ENCODE data around the gene TSEN15. TPM values are rescaled to one million over a fixed set of nuclear protein-coding genes. Genes with fewer than 3 reads are reported as not detected.
A peak's percentile ranks its signal among the peaks of the same experiment; 100 is the strongest.
"Not testable (repeated sequence)": the region's sequence is repeated elsewhere in the genome, so short reads cannot be mapped to it uniquely, and the experiment has no call there.

TSEN15 gene
- total RNA-seq, 1 experiment from 2014 or later, result 79.7 TPM

DNA sequence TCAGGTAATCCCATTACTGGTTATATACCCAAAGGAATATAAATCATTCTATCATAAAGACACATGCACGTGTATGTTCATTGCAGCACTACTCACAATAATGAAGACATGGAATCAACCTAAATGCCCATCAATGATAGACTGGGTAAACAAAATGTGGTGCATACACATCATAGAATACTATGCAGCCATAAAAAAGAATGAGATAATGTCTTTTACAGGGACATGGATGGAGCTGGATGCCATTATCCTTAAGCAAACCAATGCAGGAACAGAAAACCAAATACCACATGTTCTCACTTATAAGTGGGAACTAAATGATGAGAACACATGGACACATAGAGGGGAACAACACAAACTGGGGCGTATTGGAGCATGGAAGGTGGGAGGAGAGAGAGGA is 8.2 kb upstream of the TSEN15 start:
- H4K20me1 ChIP-seq (ENCODE audit: insufficient read depth, low read depth, low read length); H2AFZ ChIP-seq (ENCODE audit: low read length); H3K27me3 ChIP-seq (ENCODE audit: low read length); H3K4me3 ChIP-seq (ENCODE audit: low read length); H3K4me1 ChIP-seq (ENCODE audit: low read length); H3K79me2 ChIP-seq (ENCODE audit: low read length); H3K4me2 ChIP-seq (ENCODE audit: low read depth, low read length, poor library complexity, severe bottlenecking); H3K9me2 ChIP-seq (replicated peaks; ENCODE audit: insufficient read depth, low read length); DNase-seq; H3K27ac ChIP-seq (ENCODE audit: low read length); H3K9me3 ChIP-seq (ENCODE audit: low read length); H3K9ac ChIP-seq (ENCODE audit: low read length); H3K36me3 ChIP-seq (ENCODE audit: insufficient read depth, low read length): not testable (repeated sequence)

DNA sequence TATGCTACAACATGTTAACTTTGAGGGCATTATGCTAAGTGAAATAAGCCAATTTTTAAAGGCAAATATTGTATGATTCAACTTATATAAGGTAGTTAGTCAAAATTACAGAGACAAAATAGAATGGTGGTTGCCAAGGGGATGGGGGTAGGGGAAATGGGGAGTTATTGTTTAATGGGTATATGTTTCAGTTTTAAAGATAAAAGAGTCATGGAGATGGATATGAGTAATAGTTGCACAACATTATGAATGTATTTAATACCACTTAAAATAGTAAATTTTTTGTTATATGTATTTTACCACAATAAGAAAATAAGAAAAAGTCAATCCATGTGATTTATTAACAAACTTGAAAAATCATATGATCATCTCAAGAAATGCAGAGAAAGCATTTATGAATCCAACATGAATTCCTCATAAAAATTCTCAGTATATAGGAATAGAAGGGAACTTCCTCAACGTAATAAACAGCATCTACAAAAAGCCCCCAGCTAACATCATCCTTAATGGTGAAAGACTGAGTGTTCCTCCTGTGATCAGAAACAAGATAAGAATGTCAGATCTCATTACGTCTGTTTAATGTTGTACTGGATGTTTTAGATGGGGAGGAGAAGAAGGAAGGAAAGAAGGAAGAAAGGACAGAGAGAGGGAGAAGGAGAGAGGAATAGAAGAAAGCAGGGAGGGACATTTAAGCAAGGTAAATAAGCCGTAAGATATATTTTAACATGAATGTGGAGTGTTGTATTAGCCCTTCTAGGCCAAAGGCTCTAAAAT is 6.7 kb upstream of the TSEN15 start:
- no peaks in the 10 kb centered on the region for H4K20me1 ChIP-seq (ENCODE audit: insufficient read depth, low read depth, low read length)

DNA sequence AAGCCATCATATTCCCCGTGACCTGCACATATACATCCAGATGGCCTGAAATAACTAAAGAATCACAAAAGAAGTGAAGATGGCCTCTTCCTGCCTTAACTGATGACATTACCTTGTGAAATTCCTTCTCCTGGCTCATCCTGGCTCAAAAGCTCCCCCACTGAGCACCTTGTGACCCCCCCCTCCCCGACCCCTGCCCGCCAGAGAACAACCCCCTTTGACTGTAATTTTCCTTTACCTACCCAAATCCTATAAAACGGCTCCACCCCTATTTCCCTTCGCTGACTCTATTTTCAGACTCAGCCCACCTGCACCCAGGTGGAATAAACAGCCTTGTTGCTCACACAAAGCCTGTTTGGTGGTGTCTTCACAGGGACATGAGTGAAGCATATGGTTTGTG is 4.0 kb upstream of the TSEN15 start:
- H3K4me1 ChIP-seq (ENCODE audit: low read length), result peaks cover 12% of the 10 kb centered on the region
- not testable (repeated sequence) for H3K9me3 ChIP-seq (ENCODE audit: low read length); DNase-seq; H3K36me3 ChIP-seq (ENCODE audit: insufficient read depth, low read length); H3K4me3 ChIP-seq (ENCODE audit: low read length); H3K79me2 ChIP-seq (ENCODE audit: low read length); H4K20me1 ChIP-seq (ENCODE audit: insufficient read depth, low read depth, low read length); H3K27me3 ChIP-seq (ENCODE audit: low read length); H3K9ac ChIP-seq (ENCODE audit: low read length); H3K9me2 ChIP-seq (replicated peaks; ENCODE audit: insufficient read depth, low read length); H3K4me2 ChIP-seq (ENCODE audit: low read depth, low read length, poor library complexity, severe bottlenecking); H2AFZ ChIP-seq (ENCODE audit: low read length); H3K27ac ChIP-seq (ENCODE audit: low read length)

More for the DNA sequence above, 6.7 kb upstream of the TSEN15 start:
- Histone ChIP-seq H3K27me3 (ENCODE audit: low read length) (no peaks in the 10 kb centered on the region), H3K4me2 (ENCODE audit: low read depth, low read length, poor library complexity, severe bottlenecking) (no peak overlapping the region), H3K9ac (ENCODE audit: low read length) (no peak overlapping the region), H3K36me3 (ENCODE audit: insufficient read depth, low read length) (no peaks in the 10 kb centered on the region), H2AFZ (ENCODE audit: low read length) (no peak overlapping the region), H3K4me1 (ENCODE audit: low read length) (no peaks in the 10 kb centered on the region), H3K9me2 (replicated peaks; ENCODE audit: insufficient read depth, low read length) (no peaks in the 10 kb centered on the region), H3K79me2 (ENCODE audit: low read length) (no peaks in the 10 kb centered on the region), H3K4me3 (ENCODE audit: low read length) (no peak overlapping the region), H3K27ac (ENCODE audit: low read length) (no peak overlapping the region), H3K9me3 (ENCODE audit: low read length) (no peaks in the 10 kb centered on the region)
- DNase-seq, result no peak

DNA sequence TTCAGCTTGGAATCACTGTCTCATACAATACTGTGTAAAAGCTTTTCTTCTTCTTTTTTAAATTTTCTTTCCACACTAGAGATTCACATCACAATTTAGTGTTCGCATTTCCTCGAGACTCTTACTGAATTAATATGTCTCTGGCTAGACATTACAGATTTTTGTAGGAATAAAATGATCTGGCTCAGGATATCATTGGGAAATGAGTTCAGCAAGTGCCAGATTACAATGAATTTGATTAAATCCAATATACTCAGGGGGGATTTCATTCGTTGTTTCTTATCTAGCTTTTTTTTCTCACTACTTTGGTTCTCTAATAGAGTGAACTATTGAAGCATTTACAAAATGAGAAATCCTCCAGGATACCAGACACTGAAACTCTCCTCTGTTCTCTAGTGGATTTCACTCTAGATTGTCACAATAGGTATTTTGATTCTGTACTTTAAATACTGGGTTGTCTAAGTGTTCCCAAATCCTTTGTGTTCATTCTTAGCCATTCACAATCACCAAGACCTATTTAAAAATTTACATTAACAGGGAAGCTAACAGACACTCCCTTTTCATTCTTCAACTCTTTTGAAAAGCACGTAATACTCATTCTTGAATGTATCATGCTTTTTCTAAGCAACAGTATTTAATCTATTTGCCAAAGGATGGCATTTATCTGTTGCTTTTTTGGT is 2.8 kb upstream of the TSEN15 start:
- H3K36me3 ChIP-seq (ENCODE audit: insufficient read depth, low read length), result no peaks in the 10 kb centered on the region
- no peak overlapping the region for H3K9ac ChIP-seq (ENCODE audit: low read length)

DNA sequence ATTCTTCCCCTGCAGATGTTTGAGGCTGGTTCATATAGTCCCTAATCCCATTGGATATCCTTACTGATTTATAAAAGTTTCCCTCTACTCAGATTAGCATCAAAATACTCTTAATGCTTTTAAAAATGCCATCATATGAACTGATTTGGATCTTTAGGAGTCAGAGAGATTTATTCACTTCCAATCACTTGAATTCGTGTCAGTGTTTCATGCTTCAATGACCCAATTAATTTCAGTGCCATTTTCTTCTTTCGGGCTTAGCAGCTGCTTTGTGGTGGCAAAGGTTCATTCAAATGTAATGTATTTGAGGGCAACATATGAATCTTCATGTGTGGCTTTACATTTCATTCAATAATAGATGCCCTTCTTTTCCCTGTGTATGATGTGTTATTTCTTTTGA is 2.2 kb upstream of the TSEN15 start:
- no peak overlapping the region for H2AFZ ChIP-seq (ENCODE audit: low read length)
- H3K9ac ChIP-seq (ENCODE audit: low read length), result no peak overlapping the region
- H3K4me2 ChIP-seq (ENCODE audit: low read depth, low read length, poor library complexity, severe bottlenecking), result no peak overlapping the region
- H4K20me1 ChIP-seq (ENCODE audit: insufficient read depth, low read depth, low read length), result no peaks in the 10 kb centered on the region
- H3K27me3 ChIP-seq (ENCODE audit: low read length), result peaks cover 5% of the 10 kb centered on the region; the same call in 1 of the 2 replicates
- no peak overlapping the region for H3K4me3 ChIP-seq (ENCODE audit: low read length)
- H3K9me3 ChIP-seq (ENCODE audit: low read length), result no peaks in the 10 kb centered on the region
- no peaks in the 10 kb centered on the region for H3K9me2 ChIP-seq (replicated peaks; ENCODE audit: insufficient read depth, low read length)
- DNase-seq, result no peak
- H3K36me3 ChIP-seq (ENCODE audit: insufficient read depth, low read length), result no peaks in the 10 kb centered on the region
- H3K79me2 ChIP-seq (ENCODE audit: low read length), result peaks cover 4% of the 10 kb centered on the region; the same call in 1 of the 2 replicates
- peaks cover 18% of the 10 kb centered on the region for H3K4me1 ChIP-seq (ENCODE audit: low read length)
- H3K27ac ChIP-seq (ENCODE audit: low read length), result no peak overlapping the region

More for the DNA sequence above, 2.8 kb upstream of the TSEN15 start:
- H3K4me2 ChIP-seq (ENCODE audit: low read depth, low read length, poor library complexity, severe bottlenecking), result no peak overlapping the region
- H2AFZ ChIP-seq (ENCODE audit: low read length), result no peak overlapping the region
- H3K9me3 ChIP-seq (ENCODE audit: low read length), result no peaks in the 10 kb centered on the region
- H3K79me2 ChIP-seq (ENCODE audit: low read length), result peaks cover 4% of the 10 kb centered on the region; the same call in 1 of the 2 replicates
- peaks cover 18% of the 10 kb centered on the region for H3K4me1 ChIP-seq (ENCODE audit: low read length)
- H3K27me3 ChIP-seq (ENCODE audit: low read length), result peaks cover 5% of the 10 kb centered on the region; the same call in 1 of the 2 replicates
- no peak overlapping the region for H3K4me3 ChIP-seq (ENCODE audit: low read length)
- H3K9me2 ChIP-seq (replicated peaks; ENCODE audit: insufficient read depth, low read length), result no peaks in the 10 kb centered on the region
- no peak overlapping the region for H3K27ac ChIP-seq (ENCODE audit: low read length)
- no peaks in the 10 kb centered on the region for H4K20me1 ChIP-seq (ENCODE audit: insufficient read depth, low read depth, low read length)
- no peak for DNase-seq

DNA sequence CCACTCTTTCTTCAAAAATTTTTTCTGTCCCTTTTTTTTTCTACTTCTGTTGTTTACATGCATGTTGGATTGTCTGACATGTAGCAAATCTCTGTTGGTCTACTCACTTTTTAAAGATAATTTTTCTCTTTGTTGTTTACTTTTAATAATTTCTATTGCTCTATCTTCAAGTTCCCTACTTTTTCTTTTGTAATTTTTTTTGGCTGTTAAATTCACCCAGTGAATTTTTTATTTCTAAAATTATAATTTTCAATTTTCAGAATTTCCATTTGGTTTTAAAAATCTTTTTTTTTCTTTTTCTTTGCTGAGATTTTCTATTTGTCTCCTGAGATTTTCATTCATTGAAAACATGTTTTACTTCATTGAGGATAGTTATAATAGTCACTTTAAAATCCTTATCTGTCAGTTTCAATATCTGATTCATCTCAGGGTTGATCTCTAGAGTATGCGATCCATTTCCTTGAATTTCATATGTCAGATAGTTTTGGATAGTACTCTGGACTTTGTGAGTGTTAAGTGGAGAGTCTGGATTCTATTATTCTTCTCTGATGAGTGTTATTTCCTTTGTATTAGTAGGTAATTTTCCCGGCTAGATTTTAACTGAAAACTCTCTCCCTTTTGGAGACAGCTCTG is 1.6 kb upstream of the TSEN15 start:
- H3K36me3 ChIP-seq (ENCODE audit: insufficient read depth, low read length), result no peaks in the 10 kb centered on the region
- no peak overlapping the region for H3K4me2 ChIP-seq (ENCODE audit: low read depth, low read length, poor library complexity, severe bottlenecking)
- H3K79me2 ChIP-seq (ENCODE audit: low read length), result peaks cover 4% of the 10 kb centered on the region; the same call in 1 of the 2 replicates
- H3K9me3 ChIP-seq (ENCODE audit: low read length), result no peaks in the 10 kb centered on the region
- H3K4me1 ChIP-seq (ENCODE audit: low read length), result peaks cover 18% of the 10 kb centered on the region
- H3K27ac ChIP-seq (ENCODE audit: low read length), result no peak overlapping the region
- H3K9me2 ChIP-seq (replicated peaks; ENCODE audit: insufficient read depth, low read length), result no peaks in the 10 kb centered on the region
- H3K27me3 ChIP-seq (ENCODE audit: low read length), result peaks cover 5% of the 10 kb centered on the region; the same call in 1 of the 2 replicates
- DNase-seq, result no peak
- H2AFZ ChIP-seq (ENCODE audit: low read length), result no peak overlapping the region
- H3K4me3 ChIP-seq (ENCODE audit: low read length), result no peak overlapping the region
- H3K9ac ChIP-seq (ENCODE audit: low read length), result no peak overlapping the region
- no peaks in the 10 kb centered on the region for H4K20me1 ChIP-seq (ENCODE audit: insufficient read depth, low read depth, low read length)

DNA sequence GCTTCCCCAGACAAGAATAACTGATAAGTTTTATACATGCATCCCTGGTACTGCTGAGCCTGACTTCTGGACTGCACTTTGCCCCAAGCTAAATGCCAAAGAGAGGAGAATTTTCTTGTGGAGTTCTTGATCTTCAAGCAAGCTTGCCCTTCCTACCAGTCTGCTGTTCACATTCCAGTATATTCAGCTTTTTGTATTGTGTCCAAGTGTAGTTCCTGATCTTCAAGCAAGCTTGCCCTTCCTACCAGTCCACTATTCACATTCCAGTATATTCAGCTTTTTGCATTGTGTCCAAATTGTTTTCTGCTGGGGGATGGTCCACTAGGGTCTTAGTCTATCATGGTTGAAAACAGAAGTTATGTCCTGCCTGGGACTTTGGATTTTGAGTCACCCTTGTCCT is 894 bp upstream of the TSEN15 start:
- peak overlapping the region; percentile 79; the same call in 1 of the 2 replicates for H3K4me3 ChIP-seq (ENCODE audit: low read length)
- H3K36me3 ChIP-seq (ENCODE audit: insufficient read depth, low read length), result peaks cover 3% of the 10 kb centered on the region; the same call in 1 of the 2 replicates
- no peak for DNase-seq
- H3K4me2 ChIP-seq (ENCODE audit: low read depth, low read length, poor library complexity, severe bottlenecking), result peak overlapping the region; percentile 88
- H3K79me2 ChIP-seq (ENCODE audit: low read length), result peaks cover 4% of the 10 kb centered on the region; the same call in 1 of the 2 replicates
- peaks cover 5% of the 10 kb centered on the region; the same call in 1 of the 2 replicates for H3K27me3 ChIP-seq (ENCODE audit: low read length)
- peak overlapping the region; percentile 86 for H3K9ac ChIP-seq (ENCODE audit: low read length)
- H3K27ac ChIP-seq (ENCODE audit: low read length), result no peak overlapping the region; the same call in 1 of the 2 replicates
- peak overlapping the region; percentile 98 for H2AFZ ChIP-seq (ENCODE audit: low read length)
- H3K4me1 ChIP-seq (ENCODE audit: low read length), result peaks cover 18% of the 10 kb centered on the region
- H3K9me3 ChIP-seq (ENCODE audit: low read length), result no peaks in the 10 kb centered on the region
- H4K20me1 ChIP-seq (ENCODE audit: insufficient read depth, low read depth, low read length), result no peaks in the 10 kb centered on the region
- no peaks in the 10 kb centered on the region for H3K9me2 ChIP-seq (replicated peaks; ENCODE audit: insufficient read depth, low read length)

DNA sequence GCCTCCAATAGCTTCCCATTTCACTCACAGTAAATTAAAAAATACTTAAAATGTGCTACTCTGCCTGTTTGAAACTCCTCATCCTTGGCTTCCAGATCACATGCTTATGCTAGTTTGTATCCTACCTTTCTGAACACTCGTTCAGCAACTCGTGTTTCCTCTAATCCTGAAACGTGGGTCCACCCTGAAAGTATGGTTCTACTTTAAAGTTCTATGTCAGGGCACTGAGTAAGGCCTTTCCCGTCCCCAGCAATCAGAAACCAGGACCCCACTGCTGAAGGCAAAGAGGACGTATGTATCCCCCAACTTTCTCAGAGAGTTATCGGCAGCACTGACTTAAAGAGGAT is 419 bp upstream of the TSEN15 start:
- Histone ChIP-seq H3K27ac (ENCODE audit: low read length) (peak overlapping the region; percentile 74; the same call in 1 of the 2 replicates), H3K79me2 (ENCODE audit: low read length) (peaks cover 4% of the 10 kb centered on the region; the same call in 1 of the 2 replicates)

More for the DNA sequence above, 419 bp upstream of the TSEN15 start:
- H3K36me3 ChIP-seq (ENCODE audit: insufficient read depth, low read length), result peaks cover 3% of the 10 kb centered on the region; the same call in 1 of the 2 replicates
- no peaks in the 10 kb centered on the region for H3K9me2 ChIP-seq (replicated peaks; ENCODE audit: insufficient read depth, low read length)
- H2AFZ ChIP-seq (ENCODE audit: low read length), result peak overlapping the region; percentile 98
- DNase-seq, result peak; percentile 41
- H3K4me2 ChIP-seq (ENCODE audit: low read depth, low read length, poor library complexity, severe bottlenecking), result peak overlapping the region; percentile 88
- peak overlapping the region; percentile 79 for H3K4me3 ChIP-seq (ENCODE audit: low read length)
- peaks cover 5% of the 10 kb centered on the region; the same call in 1 of the 2 replicates for H3K27me3 ChIP-seq (ENCODE audit: low read length)
- no peaks in the 10 kb centered on the region for H4K20me1 ChIP-seq (ENCODE audit: insufficient read depth, low read depth, low read length)
- H3K9me3 ChIP-seq (ENCODE audit: low read length), result no peaks in the 10 kb centered on the region
- H3K9ac ChIP-seq (ENCODE audit: low read length), result peak overlapping the region; percentile 86
- peaks cover 18% of the 10 kb centered on the region for H3K4me1 ChIP-seq (ENCODE audit: low read length)

Measured in Karpas-422 (cell line).